HG03097 (cell line): ENCODE data around the gene RUFY1.

ENCODE experiments used
- ATAC-seq: cut with Tn5 transposase; IDR thresholded peaks from one replicate; pipeline ENCODE4 v1.9.1; 2021; ENCODE audit not compliant: unreplicated experiment, low FRiP score

RUFY1 gene

DNA sequence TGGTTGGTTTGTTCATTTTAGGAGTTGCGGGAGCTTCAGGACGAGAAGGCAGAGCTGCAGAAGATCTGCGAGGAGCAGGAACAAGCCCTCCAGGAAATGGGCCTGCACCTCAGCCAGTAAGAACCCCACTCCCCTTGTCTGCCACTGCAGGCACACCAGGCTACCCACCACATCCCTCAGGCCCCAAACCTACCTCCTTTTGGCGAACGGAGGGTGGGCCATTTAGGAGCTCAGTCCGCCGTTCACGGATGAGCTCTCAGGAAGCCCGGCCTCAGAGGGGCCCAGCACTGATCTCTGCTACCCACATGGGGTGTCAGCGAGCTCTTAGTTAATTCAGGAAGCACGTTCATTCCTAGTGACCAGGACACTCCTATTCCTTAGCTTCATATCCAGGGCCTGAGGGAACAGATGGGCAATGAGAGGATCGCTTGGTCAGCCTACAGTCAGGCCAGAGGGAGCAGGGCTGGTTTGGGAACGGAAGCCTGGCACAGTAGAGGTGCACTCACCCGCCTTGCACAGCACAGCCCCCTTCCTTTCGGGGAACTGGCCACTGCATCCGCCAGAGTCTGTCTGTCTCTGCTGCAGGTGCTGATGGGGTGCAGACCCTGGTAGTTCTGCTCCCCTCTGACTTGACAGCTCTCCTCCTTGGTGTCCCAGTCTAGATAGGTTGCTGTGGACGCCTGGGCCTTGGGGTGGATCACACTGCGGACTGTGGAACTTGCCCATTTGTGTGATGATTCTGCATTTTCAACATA, 51.7 kb downstream of the RUFY1 start:
- no peak for ATAC-seq

DNA sequence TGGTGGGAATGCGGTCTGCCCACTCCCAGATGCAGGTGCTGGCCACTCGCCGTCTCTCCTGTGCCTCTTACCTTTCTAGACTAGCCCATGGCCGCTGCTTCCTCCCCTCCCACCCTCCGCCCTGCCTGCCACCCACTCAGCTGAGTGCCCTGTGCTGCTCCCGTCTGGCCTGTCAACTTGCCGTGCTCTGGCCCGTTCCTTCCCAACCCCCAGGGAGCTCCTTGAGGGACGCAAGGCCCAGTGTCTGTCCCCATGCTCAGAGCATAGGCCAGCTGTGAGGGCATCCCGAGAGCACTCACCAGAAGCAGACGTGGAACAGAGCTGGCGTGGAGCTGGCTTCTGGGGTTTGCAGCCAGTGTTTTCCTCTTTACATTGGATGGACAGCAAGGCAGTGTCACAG, 53.0 kb downstream of the RUFY1 start:
- ATAC-seq: no peak

DNA sequence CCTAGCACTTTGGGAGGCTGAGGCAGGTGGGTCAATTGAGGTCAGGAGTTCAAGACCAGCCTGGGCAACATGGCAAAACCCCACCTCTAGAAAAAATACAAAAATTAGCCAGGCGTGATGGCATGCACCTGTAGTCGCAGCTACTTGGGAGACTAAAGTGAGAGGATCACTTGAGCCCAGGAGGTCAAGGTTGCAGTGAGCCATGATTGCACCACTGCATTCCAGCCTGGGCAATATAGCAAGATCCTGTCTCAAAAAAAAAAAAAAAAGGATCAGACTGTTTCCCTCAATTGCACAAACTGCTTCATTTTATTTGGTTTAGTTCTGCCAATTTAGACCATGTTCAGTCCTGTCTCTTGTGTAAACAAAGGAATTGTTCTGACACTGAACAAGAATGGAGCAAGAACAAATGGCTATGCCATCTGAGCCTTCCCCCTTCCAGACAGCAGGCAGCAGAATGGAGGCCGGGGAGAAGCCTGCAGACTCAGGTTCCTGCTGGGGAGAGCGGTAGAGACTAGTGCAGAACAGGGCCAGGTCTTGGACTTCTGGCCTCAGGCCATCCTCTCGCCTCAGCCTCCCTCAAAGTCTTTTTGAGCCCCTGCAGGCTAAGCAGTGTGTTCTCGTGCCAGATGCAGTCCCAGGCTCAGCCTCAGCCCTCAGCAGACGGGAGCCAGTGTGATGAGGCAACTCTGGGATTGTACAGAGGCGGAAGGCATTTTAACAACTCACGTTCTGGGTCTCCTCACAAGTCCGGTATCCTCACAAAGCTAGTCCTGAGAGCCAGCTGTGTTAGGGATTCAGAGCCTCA, 54.9 kb downstream of the RUFY1 start:
- ATAC-seq: no peak

DNA sequence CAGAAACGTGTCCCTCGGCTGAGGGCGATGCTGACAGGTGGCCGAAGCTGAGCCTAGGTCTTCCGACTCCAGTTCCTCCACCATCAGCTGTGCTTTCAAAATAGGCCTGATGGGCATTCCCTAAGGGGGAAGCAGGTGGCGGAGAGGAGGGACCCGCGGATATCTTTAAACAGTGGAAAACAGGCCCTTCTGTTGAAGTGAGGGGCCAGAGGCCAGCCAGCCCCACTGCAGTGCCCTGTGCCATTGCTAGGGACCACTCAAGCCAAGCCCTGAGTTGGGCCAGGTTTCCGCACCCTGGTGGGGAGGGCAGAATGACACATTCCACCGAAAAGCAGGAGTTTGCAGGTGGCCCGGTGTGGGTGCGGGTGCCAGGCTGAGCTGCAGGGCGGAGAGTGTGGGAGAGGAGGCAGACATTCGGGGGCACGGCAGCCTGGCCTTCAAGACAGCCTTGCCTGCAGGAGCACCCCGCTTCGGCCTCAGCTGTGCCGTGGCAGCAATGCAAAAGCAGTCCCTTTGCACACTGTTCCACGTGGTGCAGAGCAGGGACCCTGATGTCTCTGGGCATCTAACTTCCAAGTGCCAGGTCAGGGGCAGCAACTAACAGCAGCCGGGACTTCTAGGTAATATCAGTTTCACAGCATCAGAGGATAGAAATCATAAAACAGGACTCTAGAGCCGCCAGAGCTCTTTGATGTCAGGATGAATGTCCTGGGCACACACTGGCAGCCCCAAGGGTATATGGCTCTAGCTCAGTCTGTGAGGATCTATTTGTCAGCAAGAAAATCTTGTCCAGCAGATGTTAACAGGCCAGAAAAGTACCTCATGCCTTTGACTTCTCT, 55.9 kb downstream of the RUFY1 start:
- ATAC-seq: no peak

DNA sequence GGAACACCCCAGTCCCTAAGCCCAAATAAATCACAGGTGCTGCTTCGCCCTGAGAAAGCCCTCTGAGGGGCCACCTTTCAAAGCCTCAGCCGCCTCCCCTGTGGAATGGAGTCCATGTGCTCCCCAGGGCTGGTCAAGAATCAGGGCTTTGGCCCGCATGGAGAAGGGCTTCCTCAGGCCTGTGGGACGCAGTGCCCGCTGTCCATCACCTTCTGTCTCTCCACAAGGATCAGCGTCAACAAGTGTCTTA, 56.5 kb downstream of the RUFY1 start:
- ATAC-seq: no peak

DNA sequence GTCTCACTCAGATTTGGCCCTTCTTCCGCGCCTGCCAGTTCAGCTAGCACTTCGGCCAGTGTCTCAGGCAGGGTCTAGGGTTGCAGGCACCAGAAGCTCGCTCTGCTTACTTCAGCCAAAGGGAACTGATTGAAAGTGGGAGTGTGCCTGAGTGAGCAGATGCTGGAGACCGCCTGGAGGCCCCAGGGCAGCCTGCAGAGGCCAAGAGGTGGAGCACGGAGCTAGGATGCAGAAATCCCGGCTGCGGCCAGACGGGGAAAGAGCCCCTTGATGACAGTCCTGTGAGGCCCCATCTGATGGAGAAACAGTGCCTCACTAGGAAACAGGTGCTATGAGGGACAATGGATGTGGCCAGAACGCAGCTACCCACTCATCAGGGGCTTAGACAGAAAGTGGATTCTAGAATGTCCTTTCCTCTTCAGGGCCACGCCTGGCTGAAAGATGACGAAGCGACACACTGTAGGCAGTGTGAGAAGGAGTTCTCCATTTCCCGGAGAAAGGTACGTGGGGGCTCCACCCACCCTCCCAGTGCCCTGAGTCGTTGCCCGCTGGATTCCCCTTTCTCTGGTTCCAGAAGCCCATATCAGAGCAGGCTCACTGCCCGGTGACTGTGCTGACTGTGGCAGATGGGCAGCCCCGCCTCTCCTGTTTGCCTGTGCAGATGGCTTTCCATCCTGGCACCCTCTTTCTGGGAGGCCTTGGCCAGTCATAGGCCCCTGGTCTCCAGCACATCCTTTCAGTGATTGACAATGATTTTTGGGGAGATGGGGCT, 57.0 kb downstream of the RUFY1 start:
- no peak for ATAC-seq

DNA sequence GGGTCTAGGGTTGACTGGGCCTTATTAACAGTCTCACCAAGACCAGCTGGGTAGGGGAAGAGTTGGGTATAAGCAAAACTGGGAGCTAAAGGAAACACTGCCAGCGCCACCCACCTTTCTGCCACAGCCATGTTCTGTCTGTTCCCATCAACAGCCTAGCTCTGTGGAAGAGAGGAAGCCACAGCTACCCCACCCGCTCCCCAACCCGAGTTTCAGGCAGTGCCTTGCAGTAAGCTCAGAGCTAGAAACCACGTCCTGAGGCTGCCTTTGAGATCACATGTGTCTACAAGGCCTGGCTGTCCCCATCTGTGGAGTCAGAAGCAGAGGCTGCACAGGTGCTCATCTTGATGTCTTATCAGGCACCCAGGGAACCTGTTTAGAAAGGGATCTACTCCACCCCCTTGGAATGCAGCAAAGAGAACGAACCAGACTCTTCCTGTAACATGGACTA, 57.8 kb downstream of the RUFY1 start:
- ATAC-seq: no peak

DNA sequence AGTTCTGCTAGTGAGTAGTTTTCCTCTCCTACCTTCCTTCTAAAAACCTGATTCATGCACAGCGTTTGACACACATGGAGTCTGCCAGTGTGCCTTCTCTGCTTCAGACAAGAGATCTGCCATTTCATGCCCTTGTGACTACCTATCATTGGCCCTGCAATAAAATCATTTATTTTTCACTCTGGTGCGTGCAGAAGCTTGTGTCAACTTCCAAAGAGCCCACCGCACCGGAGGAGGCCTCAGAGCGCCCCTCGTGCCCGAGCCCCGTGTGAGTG, 59.4 kb downstream of the RUFY1 start:
- ATAC-seq: no peak

DNA sequence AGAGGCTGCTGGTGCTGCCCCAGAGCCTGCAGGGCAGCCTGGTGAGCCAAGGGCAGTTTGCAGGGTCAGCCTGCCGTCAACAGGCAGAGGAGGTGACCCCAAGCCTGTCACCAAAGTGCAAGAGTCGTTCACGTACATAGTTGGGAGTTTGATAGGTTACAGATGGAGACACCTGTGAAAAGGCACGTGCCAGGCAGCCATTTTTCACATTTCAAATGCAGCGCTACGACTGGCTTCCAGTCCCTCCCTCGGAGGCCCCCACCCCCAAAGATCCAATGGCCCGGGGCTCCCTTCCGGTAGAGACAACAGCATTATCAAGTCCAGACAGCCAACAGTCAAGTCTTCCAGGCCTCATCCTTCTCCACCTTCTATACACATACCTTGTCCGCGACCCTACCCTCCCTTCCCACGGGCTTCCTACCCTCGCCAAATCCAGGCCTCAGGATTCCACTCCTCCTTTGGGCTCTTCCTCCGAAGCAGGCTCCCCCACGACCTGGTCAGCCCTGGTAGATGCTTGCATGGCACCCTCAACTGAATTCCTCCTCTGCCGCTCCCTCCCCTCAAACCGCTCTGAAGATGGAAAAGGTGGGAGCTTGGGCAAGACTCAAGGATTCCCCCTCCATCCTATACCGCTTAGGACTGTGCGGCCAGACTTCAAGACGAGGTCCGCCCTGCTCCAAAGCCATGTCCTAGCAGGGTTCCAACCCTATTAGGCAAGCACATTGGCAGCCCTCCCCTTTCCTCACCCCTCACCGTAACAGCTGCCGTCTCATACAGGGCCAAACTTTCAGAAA, 60.0 kb downstream of the RUFY1 start:
- no peak for ATAC-seq

DNA sequence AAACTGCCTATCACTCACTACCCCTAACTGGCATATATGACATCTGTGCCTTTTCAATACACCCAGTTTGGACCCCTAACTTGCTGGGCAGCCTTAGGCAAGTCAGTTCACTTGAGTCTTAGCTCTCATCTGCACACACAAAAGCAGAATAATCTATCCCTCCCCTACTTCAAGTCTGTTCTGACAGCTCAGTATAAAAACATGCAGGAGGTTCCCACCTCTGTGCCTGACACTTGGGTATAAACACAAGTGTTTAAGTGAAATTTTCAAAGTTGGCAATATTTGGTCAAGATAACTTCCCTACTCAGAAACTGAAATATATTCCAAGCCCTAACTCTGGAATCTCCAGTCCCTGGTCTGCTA, 60.5 kb downstream of the RUFY1 start:
- ATAC-seq: no peak

DNA sequence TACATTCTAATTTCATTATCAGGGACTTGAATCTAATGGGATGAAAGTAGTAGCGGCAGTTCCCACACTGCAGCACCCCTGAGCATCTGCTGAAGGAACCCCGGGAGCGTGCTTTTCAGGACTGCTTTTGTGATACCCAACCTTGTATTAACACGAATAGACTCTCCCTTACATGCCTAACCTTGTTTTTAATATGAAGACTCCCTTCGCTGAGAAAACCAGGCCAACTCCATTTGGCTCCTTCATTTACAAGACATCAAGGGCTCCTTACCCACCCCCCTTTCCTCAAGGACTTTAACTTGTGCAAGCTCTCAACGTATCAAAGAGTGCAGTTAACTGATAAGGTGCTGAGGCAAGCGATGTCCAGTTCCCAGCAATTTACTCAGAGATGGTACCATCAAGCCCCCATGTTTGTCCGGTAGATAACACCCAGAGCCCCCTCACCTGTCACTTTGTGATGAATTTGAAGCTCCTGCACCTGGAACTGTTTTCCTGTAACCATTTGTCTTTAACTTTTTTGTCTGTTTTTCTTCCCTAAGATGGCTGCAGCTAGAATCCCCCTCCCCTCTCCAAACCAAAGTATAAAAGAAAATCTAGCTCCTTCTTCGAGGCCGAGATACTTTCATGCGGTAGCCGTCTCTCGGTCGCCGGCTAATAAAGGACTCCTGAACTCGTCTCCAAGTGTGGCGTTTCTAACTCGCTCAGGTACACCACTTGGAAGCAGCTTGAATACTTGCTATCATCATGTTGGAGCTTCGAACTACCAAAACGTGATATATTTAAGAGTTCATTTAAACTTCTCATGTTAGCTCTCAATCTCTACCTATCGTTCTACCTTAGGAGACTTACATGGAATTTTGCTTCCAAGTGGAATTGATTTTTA, 62.5 kb downstream of the RUFY1 start:
- no peak for ATAC-seq

DNA sequence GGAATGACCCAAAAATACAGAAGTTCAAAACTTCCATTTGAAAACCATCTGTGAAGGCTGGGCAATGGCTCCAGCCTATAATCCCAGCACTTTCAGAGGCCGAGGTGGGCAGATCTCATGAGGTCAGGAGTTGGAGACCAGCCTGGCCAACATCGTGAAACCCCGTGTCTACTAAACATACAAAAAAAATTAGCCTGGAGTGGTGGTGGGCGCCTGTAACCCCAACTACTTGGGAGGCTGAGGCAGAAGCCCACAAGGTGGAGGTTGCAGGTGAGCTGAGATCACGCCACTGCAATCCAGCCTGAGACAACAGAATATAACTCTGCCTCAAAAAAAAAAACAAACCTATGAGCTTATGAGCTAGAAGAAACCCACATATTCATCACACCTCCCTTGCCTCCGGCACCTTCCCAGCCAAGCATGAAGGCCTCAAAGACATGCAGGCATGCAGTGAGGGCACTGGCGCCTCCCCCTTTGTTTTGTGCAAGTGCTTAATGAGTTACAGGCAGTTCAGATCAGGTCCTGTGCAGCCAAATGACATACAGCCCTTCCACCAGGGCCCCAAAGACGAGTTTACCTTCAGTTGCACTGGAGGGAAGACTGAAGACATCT, 63.2 kb downstream of the RUFY1 start:
- no peak for ATAC-seq

DNA sequence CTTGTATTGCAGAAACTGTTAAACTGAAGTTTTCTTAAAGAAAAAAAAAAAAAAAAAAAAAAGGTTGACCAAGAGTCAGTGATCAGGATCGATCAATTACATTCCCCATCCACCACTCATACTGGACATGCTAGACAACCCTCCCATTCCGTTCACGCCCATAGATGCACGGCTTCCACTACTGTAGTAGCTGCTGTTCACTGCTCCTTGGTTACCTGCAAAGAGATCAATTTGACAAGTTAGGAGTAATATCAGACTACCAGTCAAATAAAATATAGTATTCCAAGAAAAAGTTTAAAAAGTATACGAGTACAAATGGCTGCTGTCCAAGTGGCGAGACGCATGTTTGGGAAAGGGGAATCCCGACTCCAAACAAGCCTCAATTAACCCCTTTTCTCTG, 64.4 kb downstream of the RUFY1 start:
- no peak for ATAC-seq

DNA sequence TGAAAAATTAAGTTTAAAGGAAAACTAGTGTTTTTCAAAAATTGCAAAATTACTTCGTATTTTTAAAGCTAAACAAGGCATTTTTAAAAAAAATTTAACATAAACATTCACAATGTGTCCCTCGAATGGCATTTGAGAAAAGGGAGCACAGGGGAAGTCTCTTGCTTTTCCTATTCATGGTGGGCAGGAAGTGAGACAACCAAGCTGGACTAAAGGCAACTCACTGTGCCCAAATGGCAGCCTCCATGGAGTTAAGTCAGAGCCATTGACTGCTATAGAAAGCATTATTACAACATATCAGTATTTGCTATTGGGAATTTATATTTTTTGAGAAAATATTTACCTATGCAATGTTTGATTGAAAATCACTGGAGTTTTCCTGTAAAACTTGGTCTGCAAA, 64.8 kb downstream of the RUFY1 start:
- ATAC-seq: no peak

DNA sequence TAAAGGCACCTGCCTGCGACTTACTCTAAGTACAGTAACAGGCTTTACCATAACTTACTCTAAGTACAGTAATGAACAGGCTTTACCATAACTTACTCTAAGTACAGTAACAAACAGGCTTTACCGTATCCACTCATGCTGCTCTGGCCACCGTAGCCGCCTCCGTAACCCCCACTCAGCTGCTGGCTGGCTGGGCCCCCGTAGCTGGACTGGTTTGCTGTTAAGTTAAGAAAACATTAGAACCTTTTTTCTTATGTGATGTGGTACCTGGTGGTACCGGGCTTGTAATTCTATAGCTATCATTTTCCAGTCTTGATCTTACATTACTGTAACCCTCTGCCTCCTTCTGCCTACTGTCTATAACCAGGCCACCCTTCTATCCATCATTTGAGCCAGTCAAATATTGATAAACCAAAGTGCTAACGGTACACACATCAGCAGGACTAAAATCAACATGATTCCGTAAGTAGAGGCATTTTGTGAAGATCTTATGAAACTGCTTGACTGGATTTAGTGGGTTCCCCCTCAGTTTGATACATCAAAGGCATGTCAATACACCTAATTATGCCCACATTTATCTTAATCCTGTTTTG, 65.7 kb downstream of the RUFY1 start:
- no peak for ATAC-seq

DNA sequence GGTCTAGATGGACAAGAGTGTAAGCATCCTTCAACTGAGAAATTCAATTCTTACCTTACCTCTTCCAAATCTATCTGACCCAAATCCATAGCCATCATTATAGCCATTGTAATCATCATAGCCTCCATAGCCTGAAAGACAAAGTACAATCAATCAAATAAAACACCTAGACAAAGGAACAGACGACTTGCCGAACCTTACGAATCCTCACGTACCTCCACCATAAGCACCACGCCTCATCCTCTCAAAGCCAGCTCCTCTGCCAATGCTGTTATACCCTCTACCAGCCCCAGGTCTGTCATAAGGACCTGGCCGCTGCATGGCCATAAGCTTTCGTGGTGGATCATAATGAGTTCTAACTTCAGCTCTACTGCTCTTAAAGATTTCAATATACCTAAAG, 67.6 kb downstream of the RUFY1 start:
- ATAC-seq: no peak

DNA sequence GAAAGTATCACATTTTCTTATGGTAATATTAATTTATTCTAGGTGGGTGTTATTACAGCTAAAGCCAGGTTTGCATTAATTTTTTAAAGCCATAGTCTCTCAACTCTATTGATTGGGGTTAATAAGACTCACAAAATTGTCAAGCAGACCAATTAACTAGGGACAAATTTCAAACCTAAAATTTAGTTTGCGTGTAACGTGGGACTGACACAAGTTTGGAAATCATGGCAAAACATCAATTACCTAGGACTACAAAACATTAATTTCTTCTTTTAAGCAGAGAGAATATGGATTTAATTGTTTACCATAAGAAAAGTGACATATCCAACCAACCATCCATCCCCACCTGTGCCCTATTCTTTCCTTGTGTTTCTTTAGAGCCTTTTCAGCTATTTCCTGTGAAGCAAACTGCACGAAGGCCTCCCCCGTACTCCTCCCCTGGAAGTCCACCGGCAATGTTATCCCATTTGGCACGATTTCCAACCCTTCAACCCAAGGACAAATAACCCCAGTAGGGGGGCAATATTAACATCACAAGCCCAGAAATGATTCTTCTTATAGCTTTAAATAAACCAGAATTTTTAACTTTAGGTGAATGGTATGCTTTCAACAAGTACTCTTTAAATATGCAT, 68.7 kb downstream of the RUFY1 start:
- ATAC-seq: no peak

DNA sequence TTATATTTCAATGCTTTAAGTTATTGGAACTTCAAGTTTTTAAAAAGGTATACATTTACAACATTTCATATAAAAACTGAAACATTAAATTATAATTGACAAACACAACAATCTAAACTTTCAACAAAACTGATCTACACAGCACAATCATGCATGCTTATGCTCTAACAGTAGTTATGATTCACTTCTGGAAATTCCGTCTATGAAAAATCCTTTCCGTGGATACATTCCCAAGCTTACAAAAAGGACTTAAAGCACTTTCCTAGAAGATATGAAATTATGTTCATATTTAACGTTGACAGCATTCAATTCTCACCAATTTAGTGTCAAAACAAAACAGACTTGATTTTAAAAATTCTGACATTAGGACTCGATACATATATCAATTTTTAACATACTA, 69.4 kb downstream of the RUFY1 start:
- no peak for ATAC-seq
